IMR-90 (cell line): ENCODE measurements around the gene TBC1D10B. TPM values are rescaled to one million over a fixed set of nuclear protein-coding genes. Genes with fewer than 3 reads are reported as not detected.

ENCODE experiments used
- CTCF ChIP-seq: conservative IDR thresholded peaks from 2 replicates; pipeline ENCODE4 v1.5.1; 2012; ENCODE audit warnings: mild to moderate bottlenecking, low read depth, low read length, improper control_type of control experiment
- RFX5 ChIP-seq: IDR thresholded peaks from 2 replicates; pipeline ENCODE4 v1.8.0; 2012; ENCODE audit warnings: low read depth, mild to moderate bottlenecking, low read length, moderate library complexity
- polyA plus RNA-seq, 3 experiments: library from polyadenylated mRNA; depleted of rRNA; stranded (reverse); fragments of >200 nt; gene quantifications; 2 replicates each; pipeline ENCODE4 v1.2.3, GENCODE V29; 2012; ENCODE audit warnings: low replicate concordance in 1 of 3
- total RNA-seq: library from RNA; depleted of rRNA; stranded (reverse); fragments of >200 nt; gene quantifications from 2 replicates; pipeline ENCODE4 v1.2.3, GENCODE V29; 2012

Gene TBC1D10B
- total and polyA plus RNA-seq, 2 of the 4 experiments (the other 2 are of a cell fraction) = 8.4 to 24.9 TPM

- TF ChIP-seq CTCF = no peak
- TF ChIP-seq RFX5 = no peak
Measured at GRCh38 chr16:30368122-30368791, 2.0 kb downstream of the TBC1D10B start (continued).
